Heart left ventricle (tissue), 16 donors: Measurements from ENCODE around the gene HSD17B8. TPM values are rescaled to one million over a fixed set of nuclear protein-coding genes. Genes with fewer than 3 reads are reported as not detected.
A peak's percentile ranks its signal among the peaks of the same experiment; 100 is the strongest.

Experiments used
- ATAC-seq, 4 donors: fragments of 200-7000 bp; cut with Tn5 transposase; one replicate each; pipeline ENCODE4 v1.9.1; 2020 to 2022; ENCODE audit warnings: moderate library complexity in 4 of 4, mild to moderate bottlenecking in 3 of 4, moderate number of reproducible peaks in 1 of 4
- DNase-seq, 5 donors: peaks; one replicate each; pipeline ENCODE4 v3.0.0-alpha.2; 2020
- H3K27ac ChIP-seq, 12 donors: fragments of 200-600 bp; sonication (generic) in 4 of 12; one replicate each; pipeline versions ENCODE4 v1.5.0 to v1.8.0; 2016 to 2022; ENCODE audit warnings: mild to moderate bottlenecking in 2 of 12
- H3K27me3 ChIP-seq, 9 donors: fragments of 200-600 bp; sonication (generic) in 2 of 9; one replicate each; pipeline versions ENCODE4 v1.5.1 to v1.8.0; 2016 to 2022; ENCODE audit warnings: mild to moderate bottlenecking in 3 of 9
- H3K36me3 ChIP-seq, 9 donors: fragments of 200-600 bp; sonication (generic) in 2 of 9; one replicate each; pipeline versions ENCODE4 v1.5.0 to v1.8.0; 2018 to 2022; ENCODE audit warnings: mild to moderate bottlenecking in 2 of 9
- H3K4me1 ChIP-seq, 12 donors: fragments of 200-600 bp; sonication (generic) in 4 of 12; one replicate each; pipeline versions ENCODE4 v1.5.0 to v1.8.0; 2016 to 2022; ENCODE audit warnings: mild to moderate bottlenecking in 3 of 12
- H3K4me3 ChIP-seq, 12 donors: fragments of 200-600 bp; sonication (generic) in 4 of 12; one replicate each; pipeline versions ENCODE4 v1.5.0 to v1.8.0; 2017 to 2022; ENCODE audit warnings: mild to moderate bottlenecking in 9 of 12, moderate library complexity in 4 of 12
- H3K9me3 ChIP-seq, 12 donors: fragments of 200-600 bp; sonication (generic) in 4 of 12; one replicate each; pipeline versions ENCODE4 v1.5.0 to v1.8.0; 2016 to 2022; ENCODE audit warnings: mild to moderate bottlenecking in 1 of 12
- POLR2A ChIP-seq, 2 donors: fragments of 450-650 bp; IDR thresholded peaks; one replicate each; pipeline ENCODE4 v1.6.1; 2017; ENCODE audit warnings: antibody characterized with exemption in 2 of 2, mild to moderate bottlenecking in 2 of 2, moderate library complexity in 2 of 2
- WGBS, 4 donors: extraction: QIAGEN DNeasy Blood & Tissue Kit in 2 of 4; methylation state at CpG; one replicate each; pipeline versions ENCODE4 v1.1.5 to v1.1.7; 2013 to 2018; 5-methylcytosine and 5-hydroxymethylcytosine counted together
- intact Hi-C, 10 donors: fragments of 100-400 bp; cut with DNase I; formaldehyde crosslinking; loops; one replicate each; pipeline versions ENCODE4 v1.11.1 to v1.14.2; 2022
- polyA plus RNA-seq, 2 donors: library from polyadenylated mRNA; stranded (reverse); fragments of 200-250 nt; gene quantifications; one replicate each; pipeline ENCODE4 v1.2.3, GENCODE V29; 2013
- total RNA-seq, 9 donors: library from RNA; depleted of rRNA in 2 of 9; stranded (reverse); fragments of >200 nt in 2 of 9; fragmentation: NEBNext Ultra II Directional in 3 of 9; extraction: Animal tissue kit (Norgen Biotek cat#: 25700) in 3 of 9; gene quantifications; one replicate each; pipeline versions ENCODE4 v1.1.0 to v1.2.4, GENCODE V29; 2016 to 2023
- TF ChIP-seq, protein P1 (sequence below), 12 donors: fragments of 200-600 bp; sonication (generic) in 4 of 12; IDR thresholded peaks; one replicate each; pipeline versions ENCODE4 v1.5.0 to v1.8.0; 2018 to 2022; ENCODE audit warnings: antibody characterized with exemption in 12 of 12, mild to moderate bottlenecking in 5 of 12
- donor health status: ischemic (EF 13 %, LVEDD 7.1; RV severe dilation, severe dysfunction).
- donor health status: healthy with polysubstance abuse.
- donor health status: DM: no; HTN: yes; CAD: no.
- donor health status: DM: no; HTN: no; CAD: no.
- donor health status: ischemic (EF 25% LVEDD 6.9; RV normal size, moderate dysfunction).
- donor health status: ischemic (EF 25% LVEDD 5.7; RV mildly dilated, moderate dysfunction).
- donor health status: healthy.
- donor health status: DM: yes; HTN: yes; CAD: no.
- donor health status: ischemic (EF 35%, LVEDD 5.7; RV mildly dilated, moderate dysfunction).
- donor health status: nonischemic (EF 11% LVEDD 7.7; RV severe dilation, severe dysfunction).
- donor health status: DM: yes; HTN: yes; CAD: no.
- donor health status: PGD.
- donor health status: ischemic (EF 29% LVEDD 5.4; RV normal size, mild dysfunction).
- donor health status: nonischemic (EF 23%, LVEDD 6.1; RV moderate dilation, normal function).

Gene HSD17B8
- total and polyA plus RNA-seq, 11 donors: 15.8 to 31.7 (median 17.9) TPM

DNA sequence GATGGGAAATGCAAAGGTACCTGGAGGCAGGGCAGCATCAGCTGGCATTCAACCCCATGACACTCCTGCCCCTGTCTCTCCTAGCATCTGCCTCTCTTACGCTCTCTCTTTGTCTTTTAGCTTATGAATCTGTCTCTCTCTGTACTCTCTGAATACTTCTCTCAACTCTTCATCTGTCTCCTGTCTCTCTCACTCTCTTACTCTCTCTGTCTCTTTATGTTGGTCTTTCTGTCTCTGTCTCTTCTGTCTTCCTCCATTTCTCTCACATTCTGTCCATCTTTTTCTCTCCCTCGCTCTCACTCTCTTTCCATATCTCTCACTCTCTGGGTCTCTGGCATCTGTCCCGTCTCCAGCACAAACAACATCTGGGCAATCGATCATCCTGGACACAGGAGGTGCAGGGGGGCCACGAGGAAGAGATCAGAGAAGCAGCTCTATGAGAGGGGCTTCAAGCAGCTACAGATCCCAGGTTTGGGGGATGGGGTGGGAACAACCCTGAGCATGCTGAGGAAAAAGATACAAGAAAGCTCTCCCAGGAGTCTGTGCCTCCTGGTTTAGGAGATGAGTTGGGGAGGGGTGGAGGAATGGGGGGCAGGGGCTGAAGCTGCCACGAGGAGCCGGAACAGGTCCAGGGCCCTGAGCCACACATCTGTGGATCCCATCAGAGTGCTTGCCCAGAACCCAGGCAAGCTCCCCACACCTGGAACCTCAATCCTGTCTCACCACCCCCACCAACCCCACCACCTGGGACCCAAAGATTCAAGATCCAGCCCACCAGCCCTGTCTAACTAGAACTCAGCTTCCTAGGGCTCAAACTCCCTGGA lies 14.6 kb upstream of the HSD17B8 start:
- Histone ChIP-seq H3K27me3 (peaks cover 0 to 21% (median 0%) of the 10 kb centered on the region in 9 donors), H3K9me3 (no peaks in the 10 kb centered on the region), H3K36me3 (peaks cover 0 to 12% (median 9%) of the 10 kb centered on the region in 9 donors), H3K4me1 (peaks cover 0 to 29% (median 17%) of the 10 kb centered on the region in 12 donors), H3K4me3 (no peak overlapping the region), H3K27ac (no peak overlapping the region)
- no peak for TF ChIP-seq POLR2A (IDR thresholded peaks at IDR 0.05)
- TF ChIP-seq, protein P1, sequence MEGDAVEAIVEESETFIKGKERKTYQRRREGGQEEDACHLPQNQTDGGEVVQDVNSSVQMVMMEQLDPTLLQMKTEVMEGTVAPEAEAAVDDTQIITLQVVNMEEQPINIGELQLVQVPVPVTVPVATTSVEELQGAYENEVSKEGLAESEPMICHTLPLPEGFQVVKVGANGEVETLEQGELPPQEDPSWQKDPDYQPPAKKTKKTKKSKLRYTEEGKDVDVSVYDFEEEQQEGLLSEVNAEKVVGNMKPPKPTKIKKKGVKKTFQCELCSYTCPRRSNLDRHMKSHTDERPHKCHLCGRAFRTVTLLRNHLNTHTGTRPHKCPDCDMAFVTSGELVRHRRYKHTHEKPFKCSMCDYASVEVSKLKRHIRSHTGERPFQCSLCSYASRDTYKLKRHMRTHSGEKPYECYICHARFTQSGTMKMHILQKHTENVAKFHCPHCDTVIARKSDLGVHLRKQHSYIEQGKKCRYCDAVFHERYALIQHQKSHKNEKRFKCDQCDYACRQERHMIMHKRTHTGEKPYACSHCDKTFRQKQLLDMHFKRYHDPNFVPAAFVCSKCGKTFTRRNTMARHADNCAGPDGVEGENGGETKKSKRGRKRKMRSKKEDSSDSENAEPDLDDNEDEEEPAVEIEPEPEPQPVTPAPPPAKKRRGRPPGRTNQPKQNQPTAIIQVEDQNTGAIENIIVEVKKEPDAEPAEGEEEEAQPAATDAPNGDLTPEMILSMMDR (IDR thresholded peaks at IDR 0.05): no peak
- intact Hi-C loops: no loop called here
- ATAC-seq: no peak
- WGBS, 4 donors: 48 to 57% (median 53%) methylated on average over 7 of the region's 7 CpGs
- DNase-seq: no peak

DNA sequence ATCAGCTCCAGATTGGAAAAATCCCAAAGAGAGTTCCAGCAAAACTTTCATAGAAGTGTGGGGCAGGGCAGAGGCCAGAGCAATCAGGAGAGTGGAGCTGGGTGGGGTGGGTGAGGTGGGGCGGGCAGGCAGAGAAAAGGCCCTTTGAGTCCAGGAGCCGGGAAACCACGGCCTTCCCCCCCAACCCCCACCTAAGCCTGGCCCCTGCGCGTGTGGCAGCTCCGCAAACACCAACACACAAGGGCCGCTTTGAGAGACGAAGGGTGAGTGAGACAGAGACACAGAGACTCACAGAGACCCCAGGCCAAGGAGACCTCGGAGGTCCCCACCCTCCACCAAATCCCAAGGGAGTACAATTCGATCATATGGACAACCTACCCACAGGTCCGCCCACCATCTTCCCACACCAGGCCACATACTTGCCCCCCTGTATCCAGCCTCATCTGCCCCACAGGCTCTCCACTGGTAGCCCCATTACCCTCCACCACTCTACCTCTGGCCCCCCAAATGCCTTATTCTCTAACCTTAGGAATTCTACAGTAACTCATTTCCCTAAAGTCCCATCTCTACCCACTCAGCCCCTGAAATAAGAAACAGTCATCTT lies 13.8 kb upstream of the HSD17B8 start:
- intact Hi-C loops: no loop called here
- no peak for TF ChIP-seq POLR2A (IDR thresholded peaks at IDR 0.05)
- TF ChIP-seq, protein P1 (IDR thresholded peaks at IDR 0.05): no peak
- Histone ChIP-seq H3K9me3 (no peaks in the 10 kb centered on the region), H3K4me1 (peaks cover 0 to 31% (median 17%) of the 10 kb centered on the region in 12 donors), H3K36me3 (peaks cover 0 to 20% (median 17%) of the 10 kb centered on the region in 9 donors), H3K4me3 (no peak overlapping the region), H3K27ac (no peak overlapping the region), H3K27me3 (peaks cover 0 to 21% (median 0%) of the 10 kb centered on the region in 9 donors)
- 79 to 84% (median 81%) methylated on average over 10 to 11 of the region's 11 CpGs for WGBS, 4 donors
- DNase-seq (peak in 1 of 5 donors; percentile 40), ATAC-seq (no peak)

DNA sequence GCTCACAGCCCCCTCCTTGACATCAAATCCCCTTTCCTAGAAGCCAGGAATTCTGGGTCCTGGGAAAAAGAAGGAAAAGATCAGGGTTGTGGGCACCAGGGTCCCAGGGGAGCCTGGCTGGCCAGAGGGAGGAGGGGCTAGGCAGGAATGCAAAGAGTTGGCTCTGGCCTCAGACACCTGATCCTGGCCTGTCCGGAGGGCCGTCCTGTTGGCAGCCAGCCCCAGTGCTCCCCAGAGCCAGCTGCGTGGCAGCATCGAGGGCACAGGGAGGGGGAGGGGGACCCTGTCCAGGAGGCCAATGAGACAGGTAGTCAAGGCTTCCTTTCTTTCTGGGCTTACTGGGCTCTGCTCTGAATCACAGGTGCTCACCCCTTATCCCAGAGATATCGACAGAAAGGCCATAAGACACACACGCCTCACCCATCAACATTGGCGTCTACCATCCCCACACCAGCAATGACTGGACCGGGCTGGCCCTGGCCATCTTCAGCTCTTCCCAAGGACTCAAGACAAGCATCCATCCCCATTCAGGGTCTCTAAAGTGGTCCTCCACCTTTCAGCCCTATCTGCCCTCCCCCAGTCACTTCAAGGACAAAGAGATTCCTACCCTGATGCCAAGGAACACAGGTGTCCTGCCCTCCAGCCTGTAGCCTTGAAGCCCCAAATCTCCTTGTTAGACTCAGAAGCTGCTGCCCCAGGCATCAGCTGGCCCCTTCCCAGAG lies 12.9 kb upstream of the HSD17B8 start:
- intact Hi-C loops: no loop called here
- DNase-seq: peak in 1 of 5 donors; percentile 62
- peaks cover 0 to 29% (median 26%) of the 10 kb centered on the region in 9 donors for H3K36me3 ChIP-seq
- no peaks in the 10 kb centered on the region for H3K9me3 ChIP-seq
- ATAC-seq: no peak
- 37 to 82% (median 43%) methylated on average over 4 to 8 of the region's 8 CpGs for WGBS, 4 donors
- TF ChIP-seq, protein P1 (IDR thresholded peaks at IDR 0.05): no peak
- no peak for TF ChIP-seq POLR2A (IDR thresholded peaks at IDR 0.05)
- H3K4me1 ChIP-seq: peaks cover 0 to 34% (median 17%) of the 10 kb centered on the region in 12 donors
- peaks cover 0 to 21% (median 0%) of the 10 kb centered on the region in 9 donors for H3K27me3 ChIP-seq
- H3K27ac ChIP-seq: no peak overlapping the region
- H3K4me3 ChIP-seq: peak overlapping the region in 1 of 12 donors; percentile 56
